Suprapubic skin (tissue), 3 donors: Measurements from ENCODE around the gene COL16A1.

Experiments used
- POLR2A ChIP-seq, 2 donors: fragments of 450-650 bp; IDR thresholded peaks; one replicate each; pipeline ENCODE4 v1.6.1; 2017; ENCODE audit warnings: antibody characterized with exemption in 2 of 2, mild to moderate bottlenecking in 2 of 2, moderate library complexity in 2 of 2
- TF ChIP-seq, protein P1 (sequence below), 2 donors: fragments of 200-600 bp in 1 of 2; fragments of 450-650 bp in 1 of 2; sonication (generic) in 1 of 2; IDR thresholded peaks; one replicate each; pipeline ENCODE4 v1.5.1; 2016 to 2019; ENCODE audit warnings: antibody characterized with exemption in 2 of 2, mild to moderate bottlenecking in 1 of 2, moderate library complexity in 1 of 2

DNA sequence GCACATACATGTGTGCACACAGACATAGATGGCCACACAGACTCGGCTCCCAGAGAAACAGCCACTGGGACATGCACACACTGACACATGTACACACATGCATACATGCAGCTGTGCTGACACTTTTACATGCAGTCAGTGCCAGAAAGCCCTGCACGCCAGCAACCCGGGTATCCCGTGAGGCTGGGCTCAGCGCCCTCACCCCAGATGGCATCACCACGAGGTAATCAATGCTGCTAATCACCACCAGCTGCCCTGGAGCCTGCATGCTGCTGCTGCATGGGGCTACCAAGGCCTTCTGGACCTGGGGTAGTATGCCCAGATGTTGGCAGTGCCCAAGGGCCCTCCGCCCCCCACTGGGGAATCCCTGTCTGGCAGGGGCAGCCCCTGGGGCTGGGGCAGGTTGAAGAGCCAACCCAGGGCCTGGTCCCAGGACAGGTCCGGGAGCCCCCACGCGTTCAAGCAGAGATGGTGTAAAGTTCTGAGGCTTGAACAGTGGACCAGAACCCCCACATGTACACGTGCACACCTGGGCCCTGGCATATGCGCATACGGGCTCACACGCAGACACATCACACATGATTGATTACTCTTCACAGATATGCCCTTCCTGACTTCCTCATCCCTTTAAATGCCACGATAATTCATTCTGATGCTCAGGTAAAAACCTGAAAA lies 2.7 kb upstream of the COL16A1 start:
- TF ChIP-seq POLR2A (IDR thresholded peaks at IDR 0.05) = no peak
- TF ChIP-seq, protein P1, sequence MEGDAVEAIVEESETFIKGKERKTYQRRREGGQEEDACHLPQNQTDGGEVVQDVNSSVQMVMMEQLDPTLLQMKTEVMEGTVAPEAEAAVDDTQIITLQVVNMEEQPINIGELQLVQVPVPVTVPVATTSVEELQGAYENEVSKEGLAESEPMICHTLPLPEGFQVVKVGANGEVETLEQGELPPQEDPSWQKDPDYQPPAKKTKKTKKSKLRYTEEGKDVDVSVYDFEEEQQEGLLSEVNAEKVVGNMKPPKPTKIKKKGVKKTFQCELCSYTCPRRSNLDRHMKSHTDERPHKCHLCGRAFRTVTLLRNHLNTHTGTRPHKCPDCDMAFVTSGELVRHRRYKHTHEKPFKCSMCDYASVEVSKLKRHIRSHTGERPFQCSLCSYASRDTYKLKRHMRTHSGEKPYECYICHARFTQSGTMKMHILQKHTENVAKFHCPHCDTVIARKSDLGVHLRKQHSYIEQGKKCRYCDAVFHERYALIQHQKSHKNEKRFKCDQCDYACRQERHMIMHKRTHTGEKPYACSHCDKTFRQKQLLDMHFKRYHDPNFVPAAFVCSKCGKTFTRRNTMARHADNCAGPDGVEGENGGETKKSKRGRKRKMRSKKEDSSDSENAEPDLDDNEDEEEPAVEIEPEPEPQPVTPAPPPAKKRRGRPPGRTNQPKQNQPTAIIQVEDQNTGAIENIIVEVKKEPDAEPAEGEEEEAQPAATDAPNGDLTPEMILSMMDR (IDR thresholded peaks at IDR 0.05) = no peak
